Fibroblast of pulmonary artery (primary cell): ENCODE measurements around the gene CCDC194.

Source experiments
- DNase-seq: peaks from one replicate; pipeline ENCODE4 v3.0.0-alpha.2; 2010; ENCODE audit warnings: low read depth
- H3K4me3 ChIP-seq: replicated peaks from 2 replicates; pipeline ENCODE4 v1.5.1; 2011; ENCODE audit warnings: low read depth, mild to moderate bottlenecking, control low read depth, low read length, moderate library complexity
- TF ChIP-seq, protein P1 (sequence below): IDR thresholded peaks from 2 replicates; pipeline ENCODE4 v1.5.1; 2011; ENCODE audit warnings: mild to moderate bottlenecking, control low read depth, low read length, inconsistent platforms; ENCODE audit errors: missing control alignments

Gene CCDC194

DNA sequence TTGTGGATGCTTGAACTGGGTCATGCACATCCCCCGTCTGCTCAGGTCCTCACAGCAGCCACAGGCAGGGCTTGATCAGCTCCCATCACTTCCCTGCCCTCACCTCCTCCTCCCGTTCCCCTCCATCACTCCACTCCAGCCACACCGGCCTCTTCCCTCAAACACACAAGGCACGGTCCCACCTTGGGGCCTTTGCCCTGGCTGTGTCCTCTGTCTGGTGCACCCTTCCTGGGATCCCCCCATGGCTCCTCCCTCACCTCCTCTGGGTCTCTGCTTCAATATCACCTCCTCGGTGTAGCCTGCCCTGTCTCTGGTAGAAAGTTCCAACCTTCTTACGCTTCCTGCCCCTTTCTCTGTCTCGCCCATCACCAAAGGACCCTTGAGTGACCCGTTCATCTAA is 40.6 kb downstream of the CCDC194 start:
- DNase-seq, result no peak
- TF ChIP-seq, protein P1, sequence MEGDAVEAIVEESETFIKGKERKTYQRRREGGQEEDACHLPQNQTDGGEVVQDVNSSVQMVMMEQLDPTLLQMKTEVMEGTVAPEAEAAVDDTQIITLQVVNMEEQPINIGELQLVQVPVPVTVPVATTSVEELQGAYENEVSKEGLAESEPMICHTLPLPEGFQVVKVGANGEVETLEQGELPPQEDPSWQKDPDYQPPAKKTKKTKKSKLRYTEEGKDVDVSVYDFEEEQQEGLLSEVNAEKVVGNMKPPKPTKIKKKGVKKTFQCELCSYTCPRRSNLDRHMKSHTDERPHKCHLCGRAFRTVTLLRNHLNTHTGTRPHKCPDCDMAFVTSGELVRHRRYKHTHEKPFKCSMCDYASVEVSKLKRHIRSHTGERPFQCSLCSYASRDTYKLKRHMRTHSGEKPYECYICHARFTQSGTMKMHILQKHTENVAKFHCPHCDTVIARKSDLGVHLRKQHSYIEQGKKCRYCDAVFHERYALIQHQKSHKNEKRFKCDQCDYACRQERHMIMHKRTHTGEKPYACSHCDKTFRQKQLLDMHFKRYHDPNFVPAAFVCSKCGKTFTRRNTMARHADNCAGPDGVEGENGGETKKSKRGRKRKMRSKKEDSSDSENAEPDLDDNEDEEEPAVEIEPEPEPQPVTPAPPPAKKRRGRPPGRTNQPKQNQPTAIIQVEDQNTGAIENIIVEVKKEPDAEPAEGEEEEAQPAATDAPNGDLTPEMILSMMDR, result no peak
- H3K4me3 ChIP-seq, result no peak overlapping the region

DNA sequence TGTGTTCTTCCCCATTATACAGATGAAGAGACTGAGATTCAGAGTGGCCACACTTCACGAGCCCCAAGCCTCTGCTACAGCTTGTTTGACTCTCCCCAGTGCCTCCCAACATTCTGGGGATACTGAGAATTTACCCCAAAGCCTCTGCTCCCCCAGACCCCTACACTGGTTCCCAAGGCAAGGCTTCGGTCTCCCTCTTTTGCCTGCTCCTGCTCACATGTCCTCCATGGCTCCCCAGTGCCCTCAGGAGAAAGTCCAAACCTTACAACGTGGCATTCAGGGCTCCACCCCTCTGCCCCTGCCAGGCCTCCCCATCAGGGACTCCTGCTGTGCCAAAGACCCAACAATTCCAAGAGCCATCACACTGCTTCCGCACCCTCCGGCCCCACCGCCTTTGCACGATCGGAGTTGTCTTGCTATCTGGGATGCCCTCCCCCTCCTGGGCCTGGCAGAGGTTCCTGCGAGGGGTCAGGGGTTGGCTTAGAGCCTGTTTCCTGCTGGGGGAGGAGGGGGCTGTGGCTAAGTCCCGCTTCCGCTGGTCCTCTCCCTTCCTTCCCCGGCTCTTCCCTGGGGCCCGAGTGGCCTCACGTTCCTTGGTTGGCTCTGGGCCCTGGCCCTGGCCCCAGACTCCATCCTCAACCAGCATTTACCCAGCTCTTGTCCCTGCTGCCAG is 41.3 kb downstream of the CCDC194 start:
- TF ChIP-seq, protein P1, result no peak
- no peak overlapping the region for H3K4me3 ChIP-seq
- DNase-seq, result peak; percentile 47

DNA sequence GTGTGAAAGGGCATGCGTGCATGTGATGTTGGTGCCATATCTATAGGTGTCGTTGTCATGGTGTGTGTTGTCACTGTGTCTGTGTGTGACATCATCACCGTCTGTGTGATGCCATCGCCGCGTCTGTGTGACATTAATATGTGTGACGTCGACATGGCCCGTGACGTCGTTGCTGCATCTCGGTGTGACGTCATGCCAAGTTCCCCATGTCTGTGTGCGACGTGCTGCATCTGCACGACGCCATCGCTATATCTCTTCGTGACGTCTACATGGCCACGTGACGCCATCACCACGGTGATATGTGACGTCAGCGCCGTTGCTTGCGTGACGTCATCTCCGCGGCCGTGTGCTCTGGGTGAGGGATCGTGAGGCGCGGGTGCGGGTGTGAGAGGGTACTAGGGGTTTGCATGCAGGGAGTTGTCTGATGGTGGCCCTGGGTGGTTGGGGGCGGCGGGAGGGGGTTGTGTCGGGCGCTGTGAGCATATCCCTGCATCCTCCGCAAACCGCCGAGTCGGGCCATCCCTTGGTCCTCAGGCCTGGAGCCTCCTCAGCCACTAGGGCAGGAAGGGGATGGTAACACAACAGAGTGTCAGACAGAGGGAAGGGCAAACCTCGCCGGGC is 42.1 kb downstream of the CCDC194 start:
- DNase-seq, result no peak
- TF ChIP-seq, protein P1, result no peak
- no peak overlapping the region for H3K4me3 ChIP-seq

DNA sequence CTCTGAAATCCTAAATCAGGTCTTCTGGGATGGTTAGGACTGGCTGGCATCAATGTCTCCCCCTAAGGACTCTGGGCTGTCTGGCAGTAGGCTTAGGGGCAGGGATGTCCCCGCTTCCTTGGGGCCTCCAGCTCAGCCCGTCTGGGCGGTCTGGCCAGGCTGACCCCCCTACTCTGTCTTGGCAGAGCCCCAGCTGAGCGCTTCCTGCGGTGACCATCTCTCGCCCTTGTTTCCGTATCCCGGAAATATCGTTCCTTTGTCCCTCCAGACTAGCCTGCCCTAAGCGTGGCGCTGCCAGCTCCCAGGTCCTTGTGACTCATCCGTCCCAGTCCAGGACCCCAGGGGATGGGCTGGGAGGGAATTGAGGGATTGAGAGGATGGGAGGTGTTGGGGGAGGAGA is 45.3 kb downstream of the CCDC194 start:
- DNase-seq, result peak; percentile 81
- H3K4me3 ChIP-seq, result no peak overlapping the region

DNA sequence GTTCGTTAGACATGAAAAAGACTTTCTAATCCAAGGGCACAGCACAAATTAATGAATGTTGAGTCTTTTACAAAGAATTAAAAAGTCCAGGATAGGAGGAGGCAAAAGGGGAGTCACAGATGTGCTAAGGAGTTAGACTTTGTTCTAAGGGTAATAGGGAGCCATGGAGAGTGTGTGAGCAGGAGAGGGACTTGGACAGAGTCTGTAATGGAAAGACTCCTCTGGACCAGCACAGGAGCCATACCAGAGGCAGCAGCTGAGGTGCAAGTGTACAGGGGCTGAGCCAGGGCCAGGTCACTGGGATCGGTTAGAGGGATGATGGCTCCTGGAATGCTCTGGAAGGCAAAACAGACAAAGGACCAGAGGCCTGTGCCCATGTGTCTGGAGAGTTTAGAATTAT is 46.1 kb downstream of the CCDC194 start:
- no peak overlapping the region for H3K4me3 ChIP-seq
- no peak for DNase-seq
- TF ChIP-seq, protein P1, result no peak

More for the DNA sequence above, 45.3 kb downstream of the CCDC194 start:
- TF ChIP-seq, protein P1, result no peak

DNA sequence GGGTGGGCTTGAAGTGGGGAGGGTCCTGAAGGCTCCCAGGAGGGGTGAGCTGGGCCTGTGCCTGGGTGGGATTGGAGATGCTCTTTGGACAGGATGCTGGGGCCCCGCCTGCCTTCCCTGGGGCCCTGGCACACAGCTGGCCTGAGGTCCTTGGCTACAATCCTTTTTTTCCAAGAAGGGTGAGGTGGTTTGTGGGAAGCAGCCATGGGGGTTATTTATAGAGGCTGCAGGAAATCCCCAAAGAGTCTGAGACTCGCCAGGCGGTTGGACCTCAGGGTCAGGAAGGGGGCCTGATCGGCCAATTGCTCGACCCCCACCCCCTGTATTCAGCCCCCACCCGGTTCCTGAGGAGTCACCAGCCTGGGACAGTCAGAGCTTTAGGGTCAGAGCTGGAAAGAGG is 46.6 kb downstream of the CCDC194 start:
- no peak overlapping the region for H3K4me3 ChIP-seq
- peak; percentile 52 for DNase-seq
- TF ChIP-seq, protein P1, result no peak

DNA sequence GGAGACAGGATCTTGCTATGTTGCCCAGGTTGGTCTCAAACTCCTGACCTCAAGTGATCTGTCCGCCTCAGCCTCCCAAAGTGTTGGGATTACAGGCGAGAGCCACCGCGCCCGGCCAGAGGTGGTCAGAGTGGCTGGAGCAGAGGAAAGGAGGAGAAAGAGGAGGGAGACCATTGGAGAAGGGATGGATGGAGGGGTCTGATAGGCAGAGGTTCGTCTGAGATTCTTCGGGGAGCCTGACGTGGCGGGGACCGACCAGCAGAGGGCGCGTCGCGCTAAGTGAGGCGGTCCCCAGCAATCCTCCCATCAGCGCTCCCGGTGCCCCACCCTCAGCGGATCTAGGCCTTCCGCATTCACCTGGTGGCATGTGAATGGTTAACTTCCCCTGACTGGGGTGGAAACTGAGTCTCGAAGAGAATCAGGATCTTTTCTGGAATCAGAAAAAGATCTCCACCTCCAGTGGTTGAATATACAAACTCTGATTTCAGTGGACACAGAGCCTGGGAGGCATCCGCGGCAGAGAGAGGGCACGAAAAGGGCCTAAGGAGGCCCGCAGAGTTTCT is 47.8 kb downstream of the CCDC194 start:
- DNase-seq, result peak; percentile 63
- H3K4me3 ChIP-seq, result no peak overlapping the region
- TF ChIP-seq, protein P1, result peak; percentile 84
